GM12892 (cell line): Measurements from ENCODE around the gene SLC6A3.
"Not testable (repeated sequence)": the region's sequence is repeated elsewhere in the genome, so short reads cannot be mapped to it uniquely, and the experiment has no call there.

Experiments used
- POLR2A ChIP-seq: IDR thresholded peaks from 2 replicates; pipeline ENCODE4 v1.6.1; 2011; ENCODE audit warnings: low read depth, low read length, control low read depth
- POLR2AphosphoS5 ChIP-seq: IDR thresholded peaks from 2 replicates; pipeline ENCODE4 v1.6.1; 2011; ENCODE audit warnings: low read depth, low read length, control low read depth

GRCh38 chr5:1475544-1475900 is 30.3 kb upstream of the SLC6A3 start:
- TF ChIP-seq POLR2A, POLR2AphosphoS5: not testable (repeated sequence)
